Fibroblast of skin of right quadriceps (primary cell): ENCODE results near the gene NPIPB2.
"Not testable (repeated sequence)": the region's sequence is repeated elsewhere in the genome, so short reads cannot be mapped to it uniquely, and the experiment has no call there.

Source experiments
- DNase-seq: peaks from one replicate; pipeline ENCODE4 v3.0.0-alpha.2; 2013

The NPIPB2 gene

GRCh38 chr16:11957591-11958395 is 15.9 kb upstream of the NPIPB2 start:
- peak; percentile 44 for DNase-seq

- DNase-seq: no peak
These were observed 14.7 kb upstream of the NPIPB2 start for GRCh38 chr16:11956558-11956957.

GRCh38 chr16:11955713-11956123 is 13.9 kb upstream of the NPIPB2 start:
- DNase-seq: peak; percentile 99

DNA sequence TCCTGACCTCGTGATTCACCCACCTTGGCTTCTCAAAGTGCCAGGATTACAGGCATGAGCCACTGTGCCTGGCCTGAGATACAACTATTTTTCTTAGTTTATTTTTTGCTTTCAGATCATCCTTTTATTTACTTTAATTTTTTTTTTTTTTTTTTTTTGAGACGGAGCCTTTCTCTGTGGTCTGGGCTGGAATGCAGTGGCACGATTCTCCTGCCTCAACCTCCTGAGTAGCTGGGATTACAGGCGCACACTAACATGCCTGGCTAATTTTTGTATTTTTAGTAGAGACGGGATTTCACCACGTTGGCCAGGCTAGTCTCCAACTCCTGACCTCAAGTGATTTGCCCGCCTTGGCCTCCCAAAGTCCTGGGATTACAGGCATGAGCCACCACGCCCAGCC is 11.7 kb upstream of the NPIPB2 start:
- DNase-seq: not testable (repeated sequence)

- DNase-seq: no peak
These were observed 8.5 kb upstream of the NPIPB2 start for GRCh38 chr16:11950388-11950787.

- DNase-seq: peak; percentile 63
These were observed 7.7 kb upstream of the NPIPB2 start for GRCh38 chr16:11949527-11949926.

DNA sequence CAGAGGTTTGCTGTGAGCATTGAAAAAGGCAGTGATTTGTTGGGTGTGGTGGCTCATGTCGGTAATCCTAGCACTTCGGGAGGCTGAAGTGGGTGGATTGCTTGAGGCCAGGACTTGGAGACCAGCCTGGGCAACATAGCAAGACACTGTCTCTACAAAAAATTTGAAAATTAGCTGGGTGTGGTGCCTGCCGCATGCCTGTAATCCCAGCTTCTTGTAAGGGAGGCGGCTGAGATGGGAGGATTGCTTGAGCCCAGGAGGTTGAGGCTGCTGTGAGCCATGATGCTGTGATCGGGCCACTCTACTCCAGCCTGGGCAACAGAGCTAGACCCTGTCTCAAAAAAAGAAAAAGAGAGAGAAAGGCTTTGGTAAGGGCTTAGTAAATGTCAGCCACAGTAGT is 7.0 kb upstream of the NPIPB2 start:
- DNase-seq: no peak

GRCh38 chr16:11946433-11946832 is 4.6 kb upstream of the NPIPB2 start:
- DNase-seq: no peak

DNA sequence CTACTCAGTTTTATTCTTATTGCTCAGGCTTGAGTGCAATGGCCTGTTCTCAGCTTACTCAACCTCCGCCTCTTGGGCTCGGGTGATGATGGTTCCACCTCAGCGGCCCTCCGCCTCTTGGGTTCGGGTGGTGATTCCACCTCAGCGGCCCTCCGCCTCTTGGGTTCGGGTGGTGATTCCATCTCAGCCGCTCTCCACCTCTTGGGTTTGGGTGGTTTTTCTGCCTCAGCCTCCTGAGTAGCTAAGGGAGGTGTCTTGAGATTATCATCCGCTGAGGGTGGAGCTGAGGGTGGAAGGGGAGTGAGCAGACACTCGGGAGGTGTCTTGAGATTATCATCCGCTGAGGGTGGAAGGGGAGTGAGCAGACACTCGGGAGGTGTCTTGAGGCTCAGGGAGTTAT is 14.5 kb downstream of the NPIPB2 start:
- DNase-seq: not testable (repeated sequence)

DNA sequence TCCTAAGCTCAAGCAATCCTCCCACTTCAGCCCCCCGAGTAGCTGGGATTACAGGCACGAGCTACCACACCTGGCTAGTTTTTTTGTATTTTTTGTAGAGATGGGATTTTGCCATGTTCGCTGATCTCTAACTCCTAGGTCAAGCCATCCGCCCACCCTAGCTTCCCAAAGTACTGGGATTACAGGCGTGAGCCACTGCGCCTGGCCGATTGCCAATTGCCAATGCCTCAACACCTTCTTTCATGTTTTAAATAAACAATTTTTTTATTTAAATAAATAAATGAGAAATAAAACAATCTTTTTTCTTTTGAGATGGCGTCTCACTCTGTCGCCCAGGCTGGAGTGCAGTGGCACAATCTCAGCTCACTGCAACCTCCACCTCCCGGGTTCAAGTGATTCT is 17.8 kb downstream of the NPIPB2 start:
- not testable (repeated sequence) for DNase-seq

- peak; percentile 33 for DNase-seq
These were observed 25.1 kb downstream of the NPIPB2 start for GRCh38 chr16:11916524-11917285.

DNA sequence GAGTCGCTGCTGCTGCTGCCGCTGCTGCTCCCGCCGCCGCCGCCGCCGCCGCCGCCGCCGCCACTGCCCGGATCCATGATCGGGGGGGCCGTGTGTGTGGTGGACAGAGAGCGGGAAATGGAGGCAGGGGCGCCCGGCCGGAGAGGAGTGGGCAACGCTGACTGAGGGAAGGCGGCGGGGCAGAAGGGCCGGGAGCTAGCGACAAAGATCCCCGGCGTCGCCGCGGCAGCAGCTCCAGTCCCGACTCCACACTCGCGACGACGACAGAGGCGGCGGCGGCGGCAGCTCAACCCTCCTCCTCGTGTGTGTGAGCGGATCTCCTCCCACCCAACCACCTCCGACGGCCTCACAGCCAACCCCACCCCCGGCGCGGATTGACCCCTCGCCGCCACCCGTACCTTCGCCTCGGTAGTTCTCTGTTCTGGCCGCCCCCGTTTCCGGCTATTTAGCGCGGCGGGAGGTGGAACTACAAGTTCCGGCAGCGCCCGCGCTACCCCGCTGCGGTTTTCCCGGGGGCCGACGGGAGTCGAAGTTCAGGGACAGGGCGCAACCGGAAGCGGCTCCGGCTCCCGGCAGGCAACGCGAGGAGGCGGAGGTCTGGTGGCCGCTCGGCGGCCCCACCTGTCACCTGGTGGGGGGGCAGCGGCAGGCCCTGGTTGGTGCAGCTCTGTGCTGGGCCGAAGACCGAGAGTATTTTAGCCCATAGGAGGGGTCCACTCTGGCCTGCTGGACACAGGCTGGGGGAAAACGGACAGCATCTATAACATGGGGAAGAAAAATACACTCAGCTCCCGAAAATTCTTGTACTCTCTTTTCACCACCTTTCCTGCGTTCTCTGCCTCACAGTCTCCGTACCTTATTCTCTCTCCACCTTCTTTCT is 26.0 kb downstream of the NPIPB2 start, which contains the start of gene GSPT1:
TSS of gene GSPT1 (minus strand) at position 313 of the 880 bp plus-strand sequence. CDS start at position 77, 236 bp downstream.
- DNase-seq: peak; percentile 99

- DNase-seq: no peak
These were observed 26.7 kb downstream of the NPIPB2 start for GRCh38 chr16:11915114-11915643.

- no peak for DNase-seq
These were observed 27.4 kb downstream of the NPIPB2 start for GRCh38 chr16:11914210-11915113.

GRCh38 chr16:11913425-11914079 is 28.3 kb downstream of the NPIPB2 start:
- DNase-seq: no peak

DNA sequence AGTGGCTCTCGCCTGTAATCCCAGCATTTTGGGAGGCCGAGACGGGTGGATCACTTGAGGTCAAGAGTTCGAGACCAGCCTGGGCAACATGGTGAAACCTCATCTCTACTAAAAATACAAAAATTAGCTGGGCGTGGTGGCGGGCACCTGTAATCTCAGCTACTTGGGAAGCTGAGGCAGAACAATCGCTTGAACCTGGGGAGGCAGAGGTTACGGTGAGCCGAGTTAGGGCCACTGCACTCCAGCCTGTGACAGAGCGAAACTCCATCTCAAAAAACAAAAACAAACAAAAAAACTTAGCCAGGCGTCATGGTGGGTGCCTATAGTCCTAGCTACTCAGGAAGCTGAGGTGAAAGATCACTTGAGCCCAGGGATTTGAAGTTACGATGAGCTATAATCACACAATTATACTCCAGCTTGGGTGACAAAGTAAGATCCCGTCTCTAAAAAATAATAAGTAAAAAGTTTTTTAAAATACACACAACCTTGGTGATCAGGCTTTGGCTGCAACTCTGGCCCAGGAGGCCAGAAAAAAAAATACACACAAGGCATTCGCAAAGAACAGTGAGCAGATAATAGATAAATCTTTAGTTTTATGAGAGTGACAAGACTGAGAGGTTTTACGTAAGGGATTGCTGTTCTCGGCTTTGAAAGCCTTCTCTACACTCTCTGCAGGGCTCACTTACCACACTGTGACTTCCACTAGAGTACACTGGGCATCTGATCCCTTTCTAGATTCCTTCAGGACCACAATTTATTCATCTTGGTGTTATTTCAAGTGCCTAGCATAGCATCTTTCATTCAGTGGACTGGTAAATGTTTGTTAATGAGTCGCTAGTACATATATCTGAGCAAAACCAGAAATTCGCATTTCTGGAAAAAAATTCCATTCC is 31.9 kb downstream of the NPIPB2 start:
- peak; percentile 85 for DNase-seq

GRCh38 chr16:11907160-11907970 is 34.5 kb downstream of the NPIPB2 start:
- no peak for DNase-seq

DNA sequence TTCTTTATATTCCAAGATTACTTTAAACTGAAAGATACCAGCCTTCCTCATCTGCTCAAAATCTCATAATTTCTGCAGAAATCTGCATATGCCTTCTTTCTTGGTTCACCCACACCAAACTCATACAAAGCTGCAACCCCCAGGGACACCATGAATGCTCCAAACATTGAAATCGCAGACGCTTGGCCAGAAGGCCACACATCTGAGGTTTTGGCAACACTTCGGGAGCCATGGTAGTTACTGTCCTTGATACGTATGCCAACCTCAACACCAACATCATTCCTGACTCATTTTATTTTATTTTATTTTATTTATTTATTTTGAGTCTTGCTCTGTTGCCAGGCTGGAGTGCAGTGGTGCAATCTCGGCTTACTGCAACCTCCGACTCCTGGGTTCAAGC is 37.9 kb downstream of the NPIPB2 start:
- DNase-seq: no peak

- peak; percentile 27 for DNase-seq
These were observed 40.8 kb downstream of the NPIPB2 start for GRCh38 chr16:11901091-11901490.
